ENCODE results near the gene GPT2.

GPT2 gene

GRCh38 chr16:46897471-46897870 lies 13.3 kb downstream of the GPT2 start:
- no peak for DNase-seq

GRCh38 chr16:46898006-46898405 lies 13.8 kb downstream of the GPT2 start:
- DNase-seq = no peak

- DNase-seq = no peak
Observed at GRCh38 chr16:46899443-46900143, 15.4 kb downstream of the GPT2 start.

GRCh38 chr16:46900455-46901235 lies 16.5 kb downstream of the GPT2 start:
- no peak for DNase-seq

- no peak for DNase-seq
Observed at GRCh38 chr16:46901709-46902108, 17.5 kb downstream of the GPT2 start.

GRCh38 chr16:46903255-46903905 lies 19.2 kb downstream of the GPT2 start:
- DNase-seq = no peak

- no peak for DNase-seq
Observed at GRCh38 chr16:46904471-46904870, 20.3 kb downstream of the GPT2 start.

- DNase-seq = no peak
Observed at GRCh38 chr16:46906360-46907060, 22.3 kb downstream of the GPT2 start.

- DNase-seq = no peak
Observed at GRCh38 chr16:46907061-46907774, 23.1 kb downstream of the GPT2 start.

- DNase-seq = peak; percentile 73
Observed at GRCh38 chr16:46908540-46909372, 24.6 kb downstream of the GPT2 start.

- DNase-seq = no peak
Observed at GRCh38 chr16:46911038-46911437, 26.9 kb downstream of the GPT2 start.

- no peak for DNase-seq
Observed at GRCh38 chr16:46911650-46912049, 27.5 kb downstream of the GPT2 start.

GRCh38 chr16:46914556-46915201 lies 30.5 kb downstream of the GPT2 start:
- no peak for DNase-seq

GRCh38 chr16:46915483-46916025 lies 31.4 kb downstream of the GPT2 start:
- DNase-seq = no peak

- no peak for DNase-seq
Observed at GRCh38 chr16:46916980-46917379, 32.8 kb downstream of the GPT2 start.

- no peak for DNase-seq
Observed at GRCh38 chr16:46918400-46918799, 34.2 kb downstream of the GPT2 start.

- peak; percentile 44 for DNase-seq
Observed at GRCh38 chr16:46918905-46919792, 35.0 kb downstream of the GPT2 start.

- no peak for DNase-seq
Observed at GRCh38 chr16:46920402-46921068, 36.4 kb downstream of the GPT2 start.

- DNase-seq = no peak
Observed at GRCh38 chr16:46922239-46922638, 38.1 kb downstream of the GPT2 start.

Data from retina (tissue), 1 donor.